PFSK-1 (cell line): Measurements from ENCODE around the gene C1S.

Source experiments
- FOXP2 ChIP-seq: optimal IDR thresholded peaks from 2 replicates; pipeline ENCODE3; 2011; ENCODE audit warnings: borderline replicate concordance, control low read depth, inconsistent platforms; ENCODE audit not compliant: insufficient read depth; ENCODE audit errors: extremely low read length, extremely low read depth
- POLR2AphosphoS5 ChIP-seq: IDR thresholded peaks from 2 replicates; pipeline ENCODE4 v1.6.1; 2012; ENCODE audit warnings: low read depth, mild to moderate bottlenecking, control low read depth, low read length, moderate library complexity
- SIN3A ChIP-seq: IDR thresholded peaks from 2 replicates; pipeline ENCODE4 v1.6.1; 2012; ENCODE audit warnings: mild to moderate bottlenecking, low read length, moderate library complexity, borderline replicate concordance; ENCODE audit not compliant: insufficient read depth
- TAF1 ChIP-seq: IDR thresholded peaks from 2 replicates; pipeline ENCODE4 v1.6.1; 2012; ENCODE audit warnings: low read length, control low read depth, borderline replicate concordance; ENCODE audit not compliant: insufficient read depth
- TF ChIP-seq, protein P1 (sequence below), 2 experiments: IDR thresholded peaks; 2 replicates each; pipeline versions ENCODE4 v1.6.1 to v1.8.0; 2011 to 2012; ENCODE audit warnings: low read depth in 2 of 2, low read length in 2 of 2, control low read depth in 1 of 2, inconsistent platforms in 1 of 2, mild to moderate bottlenecking in 1 of 2, moderate library complexity in 1 of 2; ENCODE audit not compliant: insufficient read depth in 1 of 2

C1S gene

DNA sequence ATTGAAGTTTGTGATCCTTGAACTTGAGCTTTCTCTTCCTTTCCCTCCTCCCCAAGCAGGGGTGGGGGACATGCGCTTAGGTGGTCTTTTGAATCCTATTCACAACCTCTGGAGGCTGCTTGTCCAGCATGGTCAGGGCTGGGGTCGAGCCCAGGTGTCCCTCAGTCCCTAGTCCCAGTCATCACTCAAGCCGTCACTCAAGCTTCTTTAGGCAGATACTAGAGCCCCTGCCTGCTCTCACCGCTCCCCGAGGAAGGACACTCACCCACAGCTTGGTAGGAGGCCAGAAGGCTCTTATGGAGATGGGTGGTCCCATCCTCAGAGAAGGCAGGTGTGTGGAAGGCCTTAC is 49.0 kb downstream of the C1S start:
- no peak for TF ChIP-seq POLR2AphosphoS5
- TF ChIP-seq, protein P1, sequence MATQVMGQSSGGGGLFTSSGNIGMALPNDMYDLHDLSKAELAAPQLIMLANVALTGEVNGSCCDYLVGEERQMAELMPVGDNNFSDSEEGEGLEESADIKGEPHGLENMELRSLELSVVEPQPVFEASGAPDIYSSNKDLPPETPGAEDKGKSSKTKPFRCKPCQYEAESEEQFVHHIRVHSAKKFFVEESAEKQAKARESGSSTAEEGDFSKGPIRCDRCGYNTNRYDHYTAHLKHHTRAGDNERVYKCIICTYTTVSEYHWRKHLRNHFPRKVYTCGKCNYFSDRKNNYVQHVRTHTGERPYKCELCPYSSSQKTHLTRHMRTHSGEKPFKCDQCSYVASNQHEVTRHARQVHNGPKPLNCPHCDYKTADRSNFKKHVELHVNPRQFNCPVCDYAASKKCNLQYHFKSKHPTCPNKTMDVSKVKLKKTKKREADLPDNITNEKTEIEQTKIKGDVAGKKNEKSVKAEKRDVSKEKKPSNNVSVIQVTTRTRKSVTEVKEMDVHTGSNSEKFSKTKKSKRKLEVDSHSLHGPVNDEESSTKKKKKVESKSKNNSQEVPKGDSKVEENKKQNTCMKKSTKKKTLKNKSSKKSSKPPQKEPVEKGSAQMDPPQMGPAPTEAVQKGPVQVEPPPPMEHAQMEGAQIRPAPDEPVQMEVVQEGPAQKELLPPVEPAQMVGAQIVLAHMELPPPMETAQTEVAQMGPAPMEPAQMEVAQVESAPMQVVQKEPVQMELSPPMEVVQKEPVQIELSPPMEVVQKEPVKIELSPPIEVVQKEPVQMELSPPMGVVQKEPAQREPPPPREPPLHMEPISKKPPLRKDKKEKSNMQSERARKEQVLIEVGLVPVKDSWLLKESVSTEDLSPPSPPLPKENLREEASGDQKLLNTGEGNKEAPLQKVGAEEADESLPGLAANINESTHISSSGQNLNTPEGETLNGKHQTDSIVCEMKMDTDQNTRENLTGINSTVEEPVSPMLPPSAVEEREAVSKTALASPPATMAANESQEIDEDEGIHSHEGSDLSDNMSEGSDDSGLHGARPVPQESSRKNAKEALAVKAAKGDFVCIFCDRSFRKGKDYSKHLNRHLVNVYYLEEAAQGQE (IDR thresholded peaks at IDR 0.05; ENCODE audit: insufficient read depth in 1 of 2, low read depth in 2 of 2, low read length in 2 of 2) = no peak
- TF ChIP-seq TAF1 = no peak
- TF ChIP-seq SIN3A = no peak
- no peak for TF ChIP-seq FOXP2

DNA sequence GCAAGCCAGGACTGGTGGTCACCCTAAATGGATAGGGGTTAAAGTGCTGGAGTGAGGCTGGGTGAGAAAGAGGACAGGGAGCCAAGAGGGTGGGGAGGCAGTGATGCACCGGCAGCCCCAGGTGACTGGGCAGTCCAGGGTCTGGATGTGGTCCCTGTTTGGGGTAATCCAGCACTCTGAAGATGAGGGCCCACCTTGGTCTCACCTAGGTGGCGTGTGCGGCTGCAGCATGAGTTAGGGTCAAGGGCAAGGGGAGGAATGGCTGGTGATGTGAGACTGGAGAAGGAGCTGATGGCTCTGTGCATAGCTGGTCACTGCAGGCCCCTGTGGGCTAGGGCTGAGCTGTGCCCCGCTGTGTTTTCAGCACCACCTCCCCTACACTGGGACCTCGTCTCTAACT is 50.1 kb downstream of the C1S start:
- TF ChIP-seq, protein P1 (IDR thresholded peaks at IDR 0.05; ENCODE audit: insufficient read depth in 1 of 2, low read depth in 2 of 2, low read length in 2 of 2) = no peak
- TF ChIP-seq SIN3A (no peak), FOXP2 (no peak), POLR2AphosphoS5 (no peak), TAF1 (no peak)

DNA sequence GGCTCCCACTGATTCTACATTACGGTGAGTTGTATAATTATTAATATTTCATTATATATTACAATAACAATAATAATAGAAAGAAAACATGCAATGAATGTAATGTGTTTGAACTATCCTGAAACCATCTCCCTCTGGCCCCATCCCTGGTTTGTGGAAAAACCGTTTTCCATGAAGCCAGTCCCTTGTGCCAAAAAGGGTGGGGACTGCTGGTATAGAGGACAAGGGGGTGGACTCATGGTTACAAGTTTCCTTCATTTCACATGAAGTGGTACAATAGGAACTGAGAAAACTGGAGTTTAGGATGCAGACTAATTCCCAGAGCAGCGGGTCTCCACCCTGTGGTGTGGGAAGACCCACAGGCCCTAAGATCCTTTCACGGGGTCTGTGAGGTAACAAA is 51.5 kb downstream of the C1S start:
- TF ChIP-seq FOXP2 (no peak), POLR2AphosphoS5 (no peak), SIN3A (no peak)

DNA sequence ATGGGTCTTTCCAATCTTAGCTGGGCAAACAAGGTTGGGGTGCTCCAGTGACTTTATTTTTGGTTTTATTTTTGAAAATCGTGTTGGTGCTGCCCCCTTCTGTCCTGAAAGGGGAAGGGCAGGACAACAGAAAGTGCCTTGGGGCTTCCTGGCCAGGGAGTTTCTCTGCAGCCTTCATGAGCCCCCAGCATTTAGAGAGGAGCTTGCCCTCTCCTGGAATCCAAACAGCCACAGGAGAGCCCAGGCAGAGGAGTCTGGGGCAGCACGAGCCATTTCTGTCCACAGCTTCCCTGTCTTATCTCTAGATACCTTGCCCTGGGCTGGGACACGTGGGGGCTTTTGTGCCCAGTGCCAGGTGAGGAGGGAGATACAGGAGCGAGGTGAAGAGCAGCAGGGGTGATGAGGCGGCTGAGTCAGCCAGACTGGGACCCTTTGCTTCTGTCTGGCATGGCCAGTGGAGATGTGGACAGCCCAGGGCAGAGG is 52.9 kb downstream of the C1S start:
- TF ChIP-seq TAF1 = no peak
- no peak for TF ChIP-seq SIN3A
- TF ChIP-seq FOXP2 = no peak
- TF ChIP-seq POLR2AphosphoS5 = no peak

DNA sequence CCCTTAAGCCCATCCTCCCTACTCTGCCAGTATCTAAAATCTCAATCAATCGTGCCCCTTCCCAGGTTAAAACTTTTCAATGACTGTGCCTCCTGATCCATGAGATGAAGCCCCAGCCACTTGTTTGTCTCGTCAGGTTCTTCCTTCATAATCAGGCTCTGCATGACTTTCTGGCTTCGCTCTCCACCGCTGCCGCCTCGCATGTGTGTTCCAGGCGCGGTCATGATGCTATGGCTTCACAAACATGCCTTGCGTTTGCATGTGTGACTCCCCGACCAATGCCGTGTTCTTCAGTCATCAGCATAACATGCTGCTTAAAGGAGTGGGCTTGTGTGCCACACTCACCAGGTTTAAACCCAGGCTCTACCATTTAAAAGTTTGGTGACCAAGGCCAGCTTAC is 53.5 kb downstream of the C1S start:
- no peak for TF ChIP-seq FOXP2
- TF ChIP-seq TAF1 = no peak
- TF ChIP-seq SIN3A = no peak
- TF ChIP-seq, protein P1 (IDR thresholded peaks at IDR 0.05; ENCODE audit: insufficient read depth in 1 of 2, low read depth in 2 of 2, low read length in 2 of 2) = no peak
- no peak for TF ChIP-seq POLR2AphosphoS5

DNA sequence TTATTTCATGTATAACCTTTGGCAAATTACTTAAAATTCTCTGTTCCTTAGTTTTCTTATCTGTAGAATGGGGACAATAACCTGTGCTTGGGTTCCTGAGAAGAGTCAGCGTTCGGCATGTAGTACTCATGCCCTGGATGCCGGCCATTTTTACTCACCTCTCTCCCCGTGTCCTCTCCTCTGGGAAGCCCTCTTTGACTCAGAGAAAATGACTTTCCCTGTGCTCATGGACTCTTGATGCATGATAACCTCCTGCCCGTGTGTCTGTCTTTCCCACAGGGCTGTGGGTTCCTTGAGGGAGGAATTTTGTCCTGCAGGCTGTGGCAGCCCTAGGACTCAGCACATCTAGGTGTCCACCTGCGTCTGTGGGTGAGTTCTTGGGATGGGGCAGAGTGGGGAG is 54.3 kb downstream of the C1S start:
- no peak for TF ChIP-seq POLR2AphosphoS5
- TF ChIP-seq, protein P1 (IDR thresholded peaks at IDR 0.05; ENCODE audit: insufficient read depth in 1 of 2, low read depth in 2 of 2, low read length in 2 of 2) = no peak
- no peak for TF ChIP-seq FOXP2
- no peak for TF ChIP-seq TAF1
- TF ChIP-seq SIN3A = no peak
